SK-N-SH treated with all-trans-retinoic acid at 6 μM for 48 hours (cell line): ENCODE results near the gene BIRC2.

Experiments used
- ATAC-seq: fragments of 200-7000 bp; cut with Tn5 transposase; 3 replicates; pipeline ENCODE4 v1.9.1; 2020; ENCODE audit warnings: mild to moderate bottlenecking, moderate library complexity
- ARNTL ChIP-seq: fragments of 450-650 bp; formaldehyde crosslinking; IDR thresholded peaks from 2 replicates; pipeline ENCODE4 v1.5.0; 2020; ENCODE audit warnings: low read depth, mild to moderate bottlenecking, moderate library complexity, borderline replicate concordance
- BACH2 ChIP-seq: fragments of 250-450 bp; sonication (Bioruptor Pico); IDR thresholded peaks from 2 replicates; pipeline ENCODE4 v1.9.0; 2021; ENCODE audit warnings: mild to moderate bottlenecking, borderline replicate concordance
- GLIS3 ChIP-seq: fragments of 250-450 bp; sonication (Bioruptor Pico); IDR thresholded peaks from 2 replicates; pipeline ENCODE4 v1.5.0; 2020; ENCODE audit warnings: mild to moderate bottlenecking, moderate library complexity
- ISL1 ChIP-seq: fragments of 250-450 bp; sonication (Bioruptor Pico); IDR thresholded peaks from 2 replicates; pipeline ENCODE4 v2.1.2; 2022; ENCODE audit warnings: mild to moderate bottlenecking, moderate library complexity
- OSR1 ChIP-seq: fragments of 250-450 bp; sonication (Bioruptor Pico); IDR thresholded peaks from 2 replicates; pipeline ENCODE4 v1.8.0; 2022; ENCODE audit warnings: moderate library complexity, mild to moderate bottlenecking, inconsistent platforms
- RARB ChIP-seq: fragments of 250-450 bp; sonication (Bioruptor Pico); IDR thresholded peaks from 2 replicates; pipeline ENCODE4 v1.8.0; 2021; ENCODE audit warnings: mild to moderate bottlenecking, moderate library complexity
- TCF4 ChIP-seq: fragments of 250-450 bp; sonication (Bioruptor Pico); IDR thresholded peaks from 2 replicates; pipeline ENCODE4 v1.8.0; 2021; ENCODE audit warnings: mild to moderate bottlenecking, moderate library complexity, borderline replicate concordance
- TOX ChIP-seq: fragments of 250-450 bp; sonication (Bioruptor Pico); IDR thresholded peaks from 2 replicates; pipeline ENCODE4 v1.8.0; 2021; ENCODE audit warnings: mild to moderate bottlenecking, moderate library complexity, borderline replicate concordance
- ZFP30 ChIP-seq: fragments of 450-650 bp; formaldehyde crosslinking; IDR thresholded peaks from 2 replicates; pipeline ENCODE4 v1.5.0; 2022; ENCODE audit warnings: mild to moderate bottlenecking, moderate library complexity
- TF ChIP-seq, protein P1 (sequence below): fragments of 250-450 bp; sonication (Bioruptor Pico); IDR thresholded peaks from 2 replicates; pipeline ENCODE4 v1.5.0; 2020; ENCODE audit warnings: mild to moderate bottlenecking, moderate library complexity
- TF ChIP-seq, protein P2 (sequence below): fragments of 250-450 bp; sonication (Bioruptor Pico); IDR thresholded peaks from 2 replicates; pipeline ENCODE4 v1.8.0; 2020; ENCODE audit warnings: mild to moderate bottlenecking, moderate library complexity, borderline replicate concordance
- TF ChIP-seq, protein P3 (sequence below): fragments of 250-450 bp; sonication (Bioruptor Pico); IDR thresholded peaks from 2 replicates; pipeline ENCODE4 v1.5.1; 2021; ENCODE audit warnings: mild to moderate bottlenecking, moderate library complexity
- TF ChIP-seq, protein P4 (sequence below): fragments of 250-450 bp; sonication (Bioruptor Pico); IDR thresholded peaks from 2 replicates; pipeline ENCODE4 v1.5.1; 2020; ENCODE audit warnings: low read depth, mild to moderate bottlenecking, moderate library complexity

BIRC2 gene

DNA sequence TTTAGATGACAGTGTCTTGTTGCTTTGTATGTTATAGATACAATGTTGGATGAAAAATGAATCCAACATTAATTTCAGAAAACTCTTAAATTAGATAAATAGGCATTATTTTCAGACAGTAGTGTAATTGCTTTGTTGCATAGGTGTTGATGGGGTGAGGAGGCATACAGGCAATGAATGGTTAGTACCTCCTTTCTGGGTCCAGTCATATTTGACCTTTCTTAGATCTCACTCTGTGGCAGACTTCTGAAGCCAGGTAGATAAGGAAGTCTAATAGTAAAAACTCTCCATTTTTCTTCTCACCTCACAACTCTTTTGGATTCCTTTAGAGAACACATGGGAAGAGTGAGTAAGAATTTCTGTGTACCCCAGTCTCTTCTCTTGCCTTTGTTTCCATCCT, 31.8 kb downstream of the BIRC2 start:
- no peak for ATAC-seq
- TF ChIP-seq ZFP30 (CRISPR knock-in tag) (no peak), OSR1 (CRISPR knock-in tag) (no peak), GLIS3 (CRISPR knock-in tag) (no peak)
- TF ChIP-seq, all 23 proteins: peak for 0

DNA sequence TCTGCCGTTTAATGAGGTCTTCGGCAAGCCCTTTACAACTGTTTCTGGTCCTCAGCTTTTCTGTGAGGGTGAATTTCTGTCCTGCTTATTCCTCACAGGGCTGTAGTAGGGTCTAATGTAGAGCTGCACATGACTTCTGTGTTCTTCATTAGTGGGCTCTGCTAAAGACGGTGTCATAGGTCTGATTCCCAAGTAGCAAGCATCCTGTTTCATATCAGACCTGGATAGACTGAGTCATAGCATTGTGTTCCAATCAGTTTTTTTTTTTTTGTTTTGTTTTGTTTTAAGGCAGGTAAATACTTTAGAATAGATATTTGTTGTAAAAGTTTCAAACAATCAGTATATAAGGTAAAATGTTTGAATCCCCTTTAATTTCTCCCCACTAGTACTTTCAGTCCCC, 35.4 kb downstream of the BIRC2 start:
- ATAC-seq: no peak
- no peak for TF ChIP-seq BACH2 (CRISPR knock-in tag)
- TF ChIP-seq RARB (CRISPR knock-in tag): no peak
- TF ChIP-seq, protein P1, sequence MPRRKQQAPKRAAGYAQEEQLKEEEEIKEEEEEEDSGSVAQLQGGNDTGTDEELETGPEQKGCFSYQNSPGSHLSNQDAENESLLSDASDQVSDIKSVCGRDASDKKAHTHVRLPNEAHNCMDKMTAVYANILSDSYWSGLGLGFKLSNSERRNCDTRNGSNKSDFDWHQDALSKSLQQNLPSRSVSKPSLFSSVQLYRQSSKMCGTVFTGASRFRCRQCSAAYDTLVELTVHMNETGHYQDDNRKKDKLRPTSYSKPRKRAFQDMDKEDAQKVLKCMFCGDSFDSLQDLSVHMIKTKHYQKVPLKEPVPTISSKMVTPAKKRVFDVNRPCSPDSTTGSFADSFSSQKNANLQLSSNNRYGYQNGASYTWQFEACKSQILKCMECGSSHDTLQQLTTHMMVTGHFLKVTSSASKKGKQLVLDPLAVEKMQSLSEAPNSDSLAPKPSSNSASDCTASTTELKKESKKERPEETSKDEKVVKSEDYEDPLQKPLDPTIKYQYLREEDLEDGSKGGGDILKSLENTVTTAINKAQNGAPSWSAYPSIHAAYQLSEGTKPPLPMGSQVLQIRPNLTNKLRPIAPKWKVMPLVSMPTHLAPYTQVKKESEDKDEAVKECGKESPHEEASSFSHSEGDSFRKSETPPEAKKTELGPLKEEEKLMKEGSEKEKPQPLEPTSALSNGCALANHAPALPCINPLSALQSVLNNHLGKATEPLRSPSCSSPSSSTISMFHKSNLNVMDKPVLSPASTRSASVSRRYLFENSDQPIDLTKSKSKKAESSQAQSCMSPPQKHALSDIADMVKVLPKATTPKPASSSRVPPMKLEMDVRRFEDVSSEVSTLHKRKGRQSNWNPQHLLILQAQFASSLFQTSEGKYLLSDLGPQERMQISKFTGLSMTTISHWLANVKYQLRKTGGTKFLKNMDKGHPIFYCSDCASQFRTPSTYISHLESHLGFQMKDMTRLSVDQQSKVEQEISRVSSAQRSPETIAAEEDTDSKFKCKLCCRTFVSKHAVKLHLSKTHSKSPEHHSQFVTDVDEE (CRISPR knock-in tag): no peak
- no peak for TF ChIP-seq ISL1 (CRISPR knock-in tag)
- TF ChIP-seq TCF4 (CRISPR knock-in tag): no peak
- no peak for TF ChIP-seq TOX (CRISPR knock-in tag)
- TF ChIP-seq, protein P2, sequence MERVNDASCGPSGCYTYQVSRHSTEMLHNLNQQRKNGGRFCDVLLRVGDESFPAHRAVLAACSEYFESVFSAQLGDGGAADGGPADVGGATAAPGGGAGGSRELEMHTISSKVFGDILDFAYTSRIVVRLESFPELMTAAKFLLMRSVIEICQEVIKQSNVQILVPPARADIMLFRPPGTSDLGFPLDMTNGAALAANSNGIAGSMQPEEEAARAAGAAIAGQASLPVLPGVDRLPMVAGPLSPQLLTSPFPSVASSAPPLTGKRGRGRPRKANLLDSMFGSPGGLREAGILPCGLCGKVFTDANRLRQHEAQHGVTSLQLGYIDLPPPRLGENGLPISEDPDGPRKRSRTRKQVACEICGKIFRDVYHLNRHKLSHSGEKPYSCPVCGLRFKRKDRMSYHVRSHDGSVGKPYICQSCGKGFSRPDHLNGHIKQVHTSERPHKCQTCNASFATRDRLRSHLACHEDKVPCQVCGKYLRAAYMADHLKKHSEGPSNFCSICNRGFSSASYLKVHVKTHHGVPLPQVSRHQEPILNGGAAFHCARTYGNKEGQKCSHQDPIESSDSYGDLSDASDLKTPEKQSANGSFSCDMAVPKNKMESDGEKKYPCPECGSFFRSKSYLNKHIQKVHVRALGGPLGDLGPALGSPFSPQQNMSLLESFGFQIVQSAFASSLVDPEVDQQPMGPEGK (CRISPR knock-in tag): no peak
- no peak for TF ChIP-seq ZFP30 (CRISPR knock-in tag)
- no peak for TF ChIP-seq OSR1 (CRISPR knock-in tag)
- no peak for TF ChIP-seq ARNTL (CRISPR knock-in tag)

- TF ChIP-seq, protein P2 (CRISPR knock-in tag): no peak
- TF ChIP-seq TOX (CRISPR knock-in tag): no peak
- TF ChIP-seq, protein P3, sequence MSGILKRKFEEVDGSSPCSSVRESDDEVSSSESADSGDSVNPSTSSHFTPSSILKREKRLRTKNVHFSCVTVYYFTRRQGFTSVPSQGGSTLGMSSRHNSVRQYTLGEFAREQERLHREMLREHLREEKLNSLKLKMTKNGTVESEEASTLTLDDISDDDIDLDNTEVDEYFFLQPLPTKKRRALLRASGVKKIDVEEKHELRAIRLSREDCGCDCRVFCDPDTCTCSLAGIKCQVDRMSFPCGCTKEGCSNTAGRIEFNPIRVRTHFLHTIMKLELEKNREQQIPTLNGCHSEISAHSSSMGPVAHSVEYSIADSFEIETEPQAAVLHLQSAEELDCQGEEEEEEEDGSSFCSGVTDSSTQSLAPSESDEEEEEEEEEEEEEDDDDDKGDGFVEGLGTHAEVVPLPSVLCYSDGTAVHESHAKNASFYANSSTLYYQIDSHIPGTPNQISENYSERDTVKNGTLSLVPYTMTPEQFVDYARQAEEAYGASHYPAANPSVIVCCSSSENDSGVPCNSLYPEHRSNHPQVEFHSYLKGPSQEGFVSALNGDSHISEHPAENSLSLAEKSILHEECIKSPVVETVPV (CRISPR knock-in tag): no peak
- no peak for TF ChIP-seq ARNTL (CRISPR knock-in tag)
- TF ChIP-seq, protein P1 (CRISPR knock-in tag): no peak
- no peak for TF ChIP-seq ZFP30 (CRISPR knock-in tag)
- TF ChIP-seq TCF4 (CRISPR knock-in tag): no peak
- TF ChIP-seq, protein P4, sequence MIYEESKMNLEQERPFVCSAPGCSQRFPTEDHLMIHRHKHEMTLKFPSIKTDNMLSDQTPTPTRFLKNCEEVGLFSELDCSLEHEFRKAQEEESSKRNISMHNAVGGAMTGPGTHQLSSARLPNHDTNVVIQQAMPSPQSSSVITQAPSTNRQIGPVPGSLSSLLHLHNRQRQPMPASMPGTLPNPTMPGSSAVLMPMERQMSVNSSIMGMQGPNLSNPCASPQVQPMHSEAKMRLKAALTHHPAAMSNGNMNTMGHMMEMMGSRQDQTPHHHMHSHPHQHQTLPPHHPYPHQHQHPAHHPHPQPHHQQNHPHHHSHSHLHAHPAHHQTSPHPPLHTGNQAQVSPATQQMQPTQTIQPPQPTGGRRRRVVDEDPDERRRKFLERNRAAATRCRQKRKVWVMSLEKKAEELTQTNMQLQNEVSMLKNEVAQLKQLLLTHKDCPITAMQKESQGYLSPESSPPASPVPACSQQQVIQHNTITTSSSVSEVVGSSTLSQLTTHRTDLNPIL (CRISPR knock-in tag): no peak
Observed at GRCh38 chr11:102383839-102384238, 36.8 kb downstream of the BIRC2 start.

More at GRCh38 chr11:102383839-102384238, 36.8 kb downstream of the BIRC2 start:
- ATAC-seq: no peak
